ENCODE data around the gene PTPRE. TPM values are rescaled to one million over a fixed set of nuclear protein-coding genes. Genes with fewer than 3 reads are reported as not detected.

Gene PTPRE
- total and polyA plus RNA-seq, 10 of the 15 experiments (the other 5 are each of a cell fraction or from before 2014, with no cell fraction given) = 2.9 to 7.6 (median 5.8) TPM

DNA sequence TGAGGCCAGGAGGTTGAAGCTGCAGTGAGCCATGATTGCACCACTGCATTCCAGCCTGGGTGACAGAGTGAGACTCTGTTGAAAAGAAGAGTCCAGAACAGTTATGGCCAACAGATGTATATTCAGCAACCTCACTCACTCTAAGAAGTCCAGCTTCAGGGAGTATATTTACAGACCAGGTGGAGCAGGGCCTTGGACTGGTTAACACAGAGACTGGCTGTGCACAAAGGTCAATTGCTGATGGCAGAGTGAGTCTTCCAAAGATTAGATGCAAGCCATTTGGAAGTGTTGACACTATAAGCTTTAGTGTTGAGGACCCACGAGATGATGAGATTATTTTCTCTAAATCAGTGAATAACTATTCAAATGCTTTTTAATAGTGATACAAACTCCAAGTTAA is 39.1 kb upstream of the PTPRE start (continued):
- TF ChIP-seq USF2 (IDR thresholded peaks at IDR 0.05; ENCODE audit: borderline replicate concordance, low read depth, low read length) (no peak), CREB1 (IDR thresholded peaks at IDR 0.05; ENCODE audit: low read depth) (no peak), NKRF (conservative IDR thresholded peaks at IDR 0.05) (no peak), ELK1 (IDR thresholded peaks at IDR 0.05; ENCODE audit: low read depth, low read length) (no peak)

DNA sequence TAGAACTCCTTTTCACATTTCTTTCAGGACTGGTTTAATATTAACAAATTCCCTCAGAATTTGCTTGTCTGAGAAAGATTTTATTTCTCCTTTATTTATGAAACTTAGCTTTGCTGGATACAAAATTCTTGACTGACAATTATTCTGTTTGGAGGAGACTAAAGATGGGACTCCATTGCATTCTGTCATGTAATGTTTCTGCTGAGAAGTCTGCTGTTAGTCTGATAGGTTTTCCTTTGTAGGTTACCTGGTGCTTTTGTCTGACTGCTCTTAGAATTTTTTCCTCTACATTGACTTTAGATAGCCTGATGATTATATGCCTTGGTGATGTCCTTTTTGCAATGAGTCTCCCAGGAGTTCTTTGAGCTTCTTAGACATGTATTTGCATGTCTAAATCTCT is 37.6 kb upstream of the PTPRE start:
- no peaks in the 10 kb centered on the region for H3K36me3 ChIP-seq (ENCODE audit: control insufficient read depth in 2 of 2, insufficient read depth in 2 of 2, low read length in 1 of 2)
- H3K9me3 ChIP-seq (replicated peaks; ENCODE audit: control insufficient read depth, insufficient read depth, low read length) = no peaks in the 10 kb centered on the region; the same call in 2 of the 3 replicates
- FAIRE-seq (no peak), ATAC-seq (no peak), DNase-seq (ENCODE audit: low read depth, low spot score) (no peak)
- ChIA-PET POLR2A (no interaction called here), CTCF (interaction anchor here (0.8 to 1.9 kb wide), 3 partner anchors 15 to 162 kb away, joined by 3 to 7 read pairs (median 3); no protein-coding TSS in a partner anchor), RAD21 (ENCODE audit: unreplicated experiment) (no interaction called here), SMC1A (ENCODE audit: uncharacterized antibody, unreplicated experiment) (interaction anchor here (2.1 kb wide), 1 partner anchor 200 kb away, joined by 5 read pairs; no protein-coding TSS in a partner anchor)
- H3K27ac ChIP-seq (ENCODE audit: control insufficient read depth, insufficient read depth) = no peak overlapping the region
- H4K20me1 ChIP-seq (ENCODE audit: control insufficient read depth, insufficient read depth) = no peaks in the 10 kb centered on the region
- TF ChIP-seq BHLHE40 (IDR thresholded peaks at IDR 0.05; ENCODE audit: borderline replicate concordance in 1 of 2, low read depth in 2 of 2, low read length in 1 of 2) = no peak
- intact Hi-C loops (cut with micrococcal nuclease; ENCODE audit: unreplicated experiment) = no loop called here
- no peaks in the 10 kb centered on the region; a peak in 1 of 4 replicates for H3K27me3 ChIP-seq (replicated peaks in 1 of 2; ENCODE audit: control insufficient read depth in 2 of 2, insufficient read depth in 2 of 2, low read length in 1 of 2)
- H2AFZ ChIP-seq (ENCODE audit: control insufficient read depth, low read depth, low read length) = no peak overlapping the region
- no peak overlapping the region for H3K4me3 ChIP-seq
- H3K4me1 ChIP-seq (ENCODE audit: control insufficient read depth, insufficient read depth, low read length) = no peaks in the 10 kb centered on the region
- no peaks in the 10 kb centered on the region for H3K79me2 ChIP-seq (ENCODE audit: control insufficient read depth, insufficient read depth, low read length)
- H3K9ac ChIP-seq (ENCODE audit: control insufficient read depth, insufficient read depth, low read length) = no peak overlapping the region
- BruUV-seq (replicated peaks) = no TSS peak
- no peak overlapping the region for H3K4me2 ChIP-seq (ENCODE audit: control insufficient read depth, insufficient read depth)
- in situ Hi-C loops (cut with MboI) = no loop called here
